BE2C (cell line): Measurements from ENCODE around the gene C9orf50.
"Not testable (repeated sequence)": the region's sequence is repeated elsewhere in the genome, so short reads cannot be mapped to it uniquely, and the experiment has no call there.

ENCODE experiments used
- DNase-seq: peaks from one replicate; pipeline ENCODE4 v3.0.0-alpha.2; 2020
- H3K27me3 ChIP-seq: fragments of 250-450 bp; sonication (Bioruptor Pico); 2 replicates; pipeline ENCODE4 v1.5.1; 2020; ENCODE audit warnings: mild to moderate bottlenecking
- H3K36me3 ChIP-seq: fragments of 250-450 bp; sonication (Bioruptor Pico); 2 replicates; pipeline ENCODE4 v1.5.1; 2020; ENCODE audit warnings: mild to moderate bottlenecking
- H3K4me1 ChIP-seq: fragments of 250-450 bp; sonication (Bioruptor Pico); 2 replicates; pipeline ENCODE4 v1.5.1; 2020
- H3K4me3 ChIP-seq: 2 replicates; pipeline ENCODE4 v1.5.1; 2011; ENCODE audit warnings: low read depth, low read length
- H3K9me3 ChIP-seq: fragments of 250-450 bp; sonication (Bioruptor Pico); 2 replicates; pipeline ENCODE4 v1.5.1; 2020
- TF ChIP-seq, protein P1 (sequence below): IDR thresholded peaks from 2 replicates; pipeline ENCODE4 v1.5.1; 2012; ENCODE audit warnings: mild to moderate bottlenecking, low read depth, low read length

Gene C9orf50

DNA sequence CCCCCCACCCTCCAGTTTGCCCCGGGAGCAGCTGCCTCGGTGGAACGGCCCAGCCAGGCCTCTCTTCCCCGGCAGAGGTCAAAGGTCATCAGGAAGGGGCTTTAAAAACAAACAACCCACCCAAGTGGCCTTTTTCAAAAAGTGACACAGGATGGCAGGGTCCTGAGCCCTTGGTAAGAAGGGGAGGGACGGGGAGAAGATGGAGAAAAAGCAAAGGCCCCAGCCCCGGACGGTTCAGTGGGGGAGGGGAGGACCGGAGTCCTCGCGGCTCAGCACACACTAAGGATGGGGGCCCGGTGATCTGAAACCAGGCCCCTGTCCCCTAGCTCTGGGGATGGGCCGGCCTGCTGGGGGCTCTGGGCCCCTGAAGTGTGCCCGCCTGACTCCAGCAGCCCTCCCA is 45.7 kb upstream of the C9orf50 start:
- peaks cover 8% of the 10 kb centered on the region for H3K27me3 ChIP-seq
- no peaks in the 10 kb centered on the region for H3K9me3 ChIP-seq
- no peaks in the 10 kb centered on the region for H3K4me1 ChIP-seq
- TF ChIP-seq, protein P1, sequence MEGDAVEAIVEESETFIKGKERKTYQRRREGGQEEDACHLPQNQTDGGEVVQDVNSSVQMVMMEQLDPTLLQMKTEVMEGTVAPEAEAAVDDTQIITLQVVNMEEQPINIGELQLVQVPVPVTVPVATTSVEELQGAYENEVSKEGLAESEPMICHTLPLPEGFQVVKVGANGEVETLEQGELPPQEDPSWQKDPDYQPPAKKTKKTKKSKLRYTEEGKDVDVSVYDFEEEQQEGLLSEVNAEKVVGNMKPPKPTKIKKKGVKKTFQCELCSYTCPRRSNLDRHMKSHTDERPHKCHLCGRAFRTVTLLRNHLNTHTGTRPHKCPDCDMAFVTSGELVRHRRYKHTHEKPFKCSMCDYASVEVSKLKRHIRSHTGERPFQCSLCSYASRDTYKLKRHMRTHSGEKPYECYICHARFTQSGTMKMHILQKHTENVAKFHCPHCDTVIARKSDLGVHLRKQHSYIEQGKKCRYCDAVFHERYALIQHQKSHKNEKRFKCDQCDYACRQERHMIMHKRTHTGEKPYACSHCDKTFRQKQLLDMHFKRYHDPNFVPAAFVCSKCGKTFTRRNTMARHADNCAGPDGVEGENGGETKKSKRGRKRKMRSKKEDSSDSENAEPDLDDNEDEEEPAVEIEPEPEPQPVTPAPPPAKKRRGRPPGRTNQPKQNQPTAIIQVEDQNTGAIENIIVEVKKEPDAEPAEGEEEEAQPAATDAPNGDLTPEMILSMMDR = no peak
- H3K36me3 ChIP-seq = no peaks in the 10 kb centered on the region
- no peak overlapping the region for H3K4me3 ChIP-seq
- no peak for DNase-seq

DNA sequence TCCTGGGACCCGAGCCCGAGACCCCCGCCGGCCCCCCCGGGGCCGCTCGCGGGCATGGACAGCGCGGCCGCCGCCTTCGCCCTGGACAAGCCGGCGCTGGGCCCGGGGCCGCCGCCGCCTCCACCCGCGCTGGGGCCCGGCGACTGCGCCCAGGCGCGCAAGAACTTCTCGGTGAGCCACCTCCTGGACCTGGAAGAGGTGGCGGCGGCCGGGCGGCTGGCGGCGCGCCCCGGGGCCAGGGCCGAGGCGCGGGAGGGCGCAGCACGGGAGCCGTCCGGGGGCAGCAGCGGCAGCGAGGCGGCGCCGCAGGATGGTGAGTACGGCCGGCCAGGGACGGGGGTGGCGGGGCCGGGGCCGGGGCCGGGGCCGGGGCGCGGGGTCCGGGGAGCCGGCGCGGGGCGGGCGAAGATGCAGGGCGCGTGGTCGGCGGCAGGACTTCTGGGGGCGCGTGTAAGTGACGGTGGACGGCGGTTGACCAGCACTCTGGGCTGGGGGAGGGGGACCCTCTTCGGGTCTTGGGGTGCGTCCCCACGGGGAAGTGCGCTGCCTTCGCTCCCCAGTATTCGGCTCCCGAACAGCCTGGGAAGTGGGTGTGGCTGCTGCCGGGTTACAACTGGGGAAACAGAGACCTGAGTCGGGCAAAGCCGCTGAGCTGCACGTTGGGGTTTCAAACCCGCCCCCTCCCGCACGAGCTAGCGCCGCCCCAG is 45.1 kb upstream of the C9orf50 start:
- H3K36me3 ChIP-seq = no peaks in the 10 kb centered on the region
- no peaks in the 10 kb centered on the region for H3K4me1 ChIP-seq
- H3K9me3 ChIP-seq = no peaks in the 10 kb centered on the region
- H3K4me3 ChIP-seq = no peak overlapping the region
- H3K27me3 ChIP-seq = peaks cover 8% of the 10 kb centered on the region
- TF ChIP-seq, protein P1 = no peak
- DNase-seq = no peak

DNA sequence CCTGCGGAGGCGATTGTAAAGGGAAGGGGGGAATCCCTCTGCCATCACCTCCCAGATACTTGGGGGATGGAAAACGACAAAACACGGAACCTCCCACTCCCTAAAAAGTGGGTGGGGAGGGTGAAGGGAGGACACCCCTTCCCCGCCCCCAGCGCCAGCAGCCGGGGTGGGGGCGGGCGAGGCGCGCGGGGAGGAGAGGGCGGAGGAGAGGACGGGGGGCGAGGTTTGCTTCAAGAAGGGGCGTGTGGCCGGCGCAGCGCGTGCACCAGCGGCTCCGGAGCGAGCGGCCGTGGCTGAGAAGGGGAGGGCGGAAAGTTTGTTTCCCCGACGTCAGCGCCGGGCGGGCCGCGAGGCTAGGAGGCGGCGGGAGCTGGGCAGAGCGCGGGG is 44.5 kb upstream of the C9orf50 start, which contains the start of gene PRRX2:
Gene PRRX2 (plus strand): TSS at position 259 of the 387 bp plus-strand sequence. CDS start 221 bp downstream, outside the sequence.
- H3K27me3 ChIP-seq = peaks cover 8% of the 10 kb centered on the region
- peak; percentile 48 for DNase-seq
- H3K9me3 ChIP-seq = no peaks in the 10 kb centered on the region
- peak within 1 kb of the TSS; percentile 33 for H3K4me3 ChIP-seq
- H3K4me1 ChIP-seq = no peaks in the 10 kb centered on the region
- no peaks in the 10 kb centered on the region for H3K36me3 ChIP-seq
- TF ChIP-seq, protein P1 = no peak

DNA sequence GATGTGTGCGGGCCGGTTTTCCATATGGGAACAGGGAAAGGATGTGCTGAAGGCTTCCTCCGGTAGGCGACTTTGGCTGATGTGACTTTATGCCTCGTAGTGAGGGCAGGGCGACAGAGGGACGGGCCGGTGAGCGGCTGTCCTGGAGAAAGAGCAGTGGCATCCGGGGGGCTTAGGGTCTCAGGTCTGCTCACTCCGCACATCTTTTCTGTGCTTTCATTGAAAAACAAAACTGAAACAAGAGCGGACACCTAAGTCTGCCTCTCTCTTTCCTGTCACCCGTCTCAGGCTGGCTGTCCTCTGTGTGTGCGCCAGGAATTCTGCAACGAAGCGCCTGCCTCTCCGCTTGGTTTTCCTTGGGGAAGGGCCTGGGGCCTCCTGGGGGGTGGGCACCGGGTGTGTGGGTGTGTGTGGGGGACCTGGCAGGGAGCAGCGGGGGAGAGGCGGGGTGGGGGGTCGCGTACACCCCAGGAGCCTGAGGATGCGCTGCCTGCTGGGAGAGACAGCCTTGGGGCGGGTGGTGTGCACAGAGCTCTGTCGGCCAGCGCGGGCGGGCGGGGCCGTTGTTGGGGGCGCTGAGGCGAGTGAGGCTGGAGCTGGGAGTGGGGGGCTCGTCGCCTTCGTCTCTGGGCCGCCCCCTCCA is 44.0 kb upstream of the C9orf50 start:
- Histone ChIP-seq H3K27me3 (peaks cover 8% of the 10 kb centered on the region), H3K4me1 (no peaks in the 10 kb centered on the region), H3K9me3 (no peaks in the 10 kb centered on the region), H3K36me3 (no peaks in the 10 kb centered on the region), H3K4me3 (peak overlapping the region; percentile 33)
- DNase-seq = no peak
- TF ChIP-seq, protein P1 = no peak

DNA sequence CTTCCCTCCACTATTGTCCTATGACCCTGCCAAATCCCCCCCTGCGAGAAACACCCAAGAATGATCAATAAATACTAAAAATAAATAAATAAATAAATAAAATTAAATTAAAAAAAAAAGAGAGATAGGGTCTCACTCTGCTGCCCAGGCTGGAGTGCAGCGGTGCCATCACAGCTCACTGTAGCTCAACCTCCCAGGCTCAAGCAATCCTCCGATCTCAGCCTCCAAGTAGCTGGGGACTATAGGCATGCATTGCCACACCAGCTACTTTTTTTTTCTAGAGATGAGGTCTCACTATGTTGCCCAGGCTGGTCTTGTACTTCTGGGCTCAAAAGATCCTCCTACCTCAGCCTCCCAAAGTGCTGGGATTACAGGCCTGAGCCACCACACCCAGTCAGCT is 41.3 kb upstream of the C9orf50 start:
- not testable (repeated sequence) for H3K4me3 ChIP-seq, H3K4me1 ChIP-seq, H3K27me3 ChIP-seq, DNase-seq, H3K9me3 ChIP-seq, H3K36me3 ChIP-seq

DNA sequence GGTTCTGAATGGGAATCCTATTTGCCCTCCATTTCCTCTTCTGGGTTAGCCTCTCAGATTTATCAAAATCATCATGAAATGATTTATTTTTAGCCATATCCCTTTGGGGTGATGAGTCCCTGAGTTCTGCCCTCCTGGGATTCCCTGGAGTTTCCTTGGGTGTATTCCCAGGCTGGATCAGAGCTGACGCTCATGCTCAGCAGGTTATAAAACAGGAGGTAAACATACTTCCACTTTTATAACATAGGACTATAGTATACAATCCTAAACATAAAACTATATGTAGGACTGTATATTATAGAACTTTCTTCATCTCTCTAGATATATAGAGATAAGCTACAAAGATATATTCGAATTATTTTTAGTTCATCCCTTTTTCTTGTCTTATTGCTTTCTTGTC is 40.1 kb upstream of the C9orf50 start:
- DNase-seq = no peak
- Histone ChIP-seq H3K4me1 (no peaks in the 10 kb centered on the region), H3K27me3 (peaks cover 8% of the 10 kb centered on the region), H3K4me3 (no peak overlapping the region), H3K36me3 (no peaks in the 10 kb centered on the region), H3K9me3 (no peaks in the 10 kb centered on the region)
- TF ChIP-seq, protein P1 = no peak
